ENCODE measurements around the gene CHST15. TPM values are rescaled to one million over a fixed set of nuclear protein-coding genes. Genes with fewer than 3 reads are reported as not detected.

CHST15 gene
- total and polyA plus RNA-seq, 2 of the 13 experiments (the other 11 are each of a cell fraction or from before 2014, with no cell fraction given) = 1.4 to 94.7 TPM

DNA sequence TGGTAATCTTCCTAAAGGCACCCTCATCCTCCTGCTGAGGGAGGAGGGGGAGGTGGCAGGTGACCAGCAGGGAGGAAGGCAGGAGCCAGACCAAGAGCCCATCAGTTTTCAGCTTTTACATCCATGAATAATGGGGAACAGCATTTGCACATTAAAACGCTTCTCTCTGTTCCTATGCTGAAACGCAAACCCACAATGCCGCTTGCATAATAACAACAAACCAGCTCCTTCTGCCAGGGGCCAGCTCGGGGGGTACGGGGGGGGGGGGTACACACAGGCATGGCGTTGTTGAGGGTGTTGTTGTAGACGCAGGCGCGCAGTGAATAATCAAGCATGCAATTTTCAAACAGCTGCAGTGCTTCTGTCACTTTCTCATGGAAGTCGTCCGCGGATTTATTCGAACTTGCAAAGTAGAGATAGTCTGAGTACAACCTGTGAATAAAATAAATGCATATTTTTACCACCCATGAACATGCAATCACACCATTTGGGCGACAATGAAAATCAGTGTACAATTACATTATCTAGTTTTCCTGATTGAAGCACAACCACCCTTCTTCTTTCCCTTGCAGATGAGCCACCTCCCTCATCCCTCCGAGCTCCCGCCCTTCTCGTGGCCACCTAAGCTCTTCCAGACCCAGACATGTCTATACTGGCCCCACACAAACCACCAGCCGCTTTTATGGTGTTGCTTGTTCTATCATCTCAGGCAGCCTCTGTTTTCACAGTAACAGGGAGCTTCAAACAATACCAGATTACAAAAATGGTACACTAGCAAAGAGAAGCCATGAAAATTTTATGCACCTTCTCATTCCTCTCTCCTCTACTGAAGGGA, 72.2 kb downstream of the CHST15 start:
- POLR2A ChIA-PET = no interaction called here
- ATAC-seq (no peak), DNase-seq (ENCODE audit: low spot score) (no peak), FAIRE-seq (no peak)
- no TSS peak for BruUV-seq (replicated peaks)
- H4K20me1 ChIP-seq (ENCODE audit: insufficient read depth, low read length) = peaks cover 10% of the 10 kb centered on the region; the same call in 1 of the 2 replicates
- intact Hi-C loops (cut with micrococcal nuclease; ENCODE audit: unreplicated experiment) = loop anchor here (10.0 kb wide), 1 partner anchor 134 kb away; no protein-coding TSS in a partner anchor
- no peak overlapping the region for H2AFZ ChIP-seq (ENCODE audit: low read length)
- CTCF ChIA-PET (ENCODE audit: low intra/inter-chr PET ratio, low total read pairs) = no interaction called here
- H3K27me3 ChIP-seq (ENCODE audit: control insufficient read depth in 1 of 2, insufficient read depth in 2 of 2, low read length in 2 of 2) = no peaks in the 10 kb centered on the region
- no peaks in the 10 kb centered on the region for H3K9me3 ChIP-seq (ENCODE audit: low read length)
- H3K9ac ChIP-seq (ENCODE audit: insufficient read depth, low read depth, low read length) = no peak overlapping the region
- no peak overlapping the region for H3K4me3 ChIP-seq (replicated peaks in 1 of 3; ENCODE audit: insufficient read depth in 1 of 3, low read depth in 2 of 3, low read length in 3 of 3)
- WGBS (ENCODE audit: low lambda C conversion rate) = 97% methylated on average over 17 of the region's 18 CpGs
- no peaks in the 10 kb centered on the region for H3K79me2 ChIP-seq (ENCODE audit: insufficient read depth, low read length)
- no peak overlapping the region for H3K4me2 ChIP-seq (ENCODE audit: low read depth, low read length)
- H3K4me1 ChIP-seq (ENCODE audit: insufficient read depth, low read length) = no peaks in the 10 kb centered on the region
- peaks cover 39 to 65% of the 10 kb centered on the region in 2 experiments for H3K36me3 ChIP-seq (replicated peaks in 1 of 2; ENCODE audit: control insufficient read depth in 1 of 2, insufficient read depth in 2 of 2, low read length in 2 of 2)
- in situ Hi-C loops (cut with HindIII; ENCODE audit: extremely low pct_ligation_motif_present, low pct_unique_long_range_greater_than_20kb) = no loop called here
- no peak overlapping the region for H3K27ac ChIP-seq (ENCODE audit: extremely low read length, insufficient read depth, low read length)
- TF ChIP-seq NFAT5 (CRISPR knock-in tag; IDR thresholded peaks at IDR 0.05) = no peak
- no peak for TF ChIP-seq ZFP91 (CRISPR knock-in tag; IDR thresholded peaks at IDR 0.05; ENCODE audit: borderline replicate concordance)
- TF ChIP-seq, protein P1, sequence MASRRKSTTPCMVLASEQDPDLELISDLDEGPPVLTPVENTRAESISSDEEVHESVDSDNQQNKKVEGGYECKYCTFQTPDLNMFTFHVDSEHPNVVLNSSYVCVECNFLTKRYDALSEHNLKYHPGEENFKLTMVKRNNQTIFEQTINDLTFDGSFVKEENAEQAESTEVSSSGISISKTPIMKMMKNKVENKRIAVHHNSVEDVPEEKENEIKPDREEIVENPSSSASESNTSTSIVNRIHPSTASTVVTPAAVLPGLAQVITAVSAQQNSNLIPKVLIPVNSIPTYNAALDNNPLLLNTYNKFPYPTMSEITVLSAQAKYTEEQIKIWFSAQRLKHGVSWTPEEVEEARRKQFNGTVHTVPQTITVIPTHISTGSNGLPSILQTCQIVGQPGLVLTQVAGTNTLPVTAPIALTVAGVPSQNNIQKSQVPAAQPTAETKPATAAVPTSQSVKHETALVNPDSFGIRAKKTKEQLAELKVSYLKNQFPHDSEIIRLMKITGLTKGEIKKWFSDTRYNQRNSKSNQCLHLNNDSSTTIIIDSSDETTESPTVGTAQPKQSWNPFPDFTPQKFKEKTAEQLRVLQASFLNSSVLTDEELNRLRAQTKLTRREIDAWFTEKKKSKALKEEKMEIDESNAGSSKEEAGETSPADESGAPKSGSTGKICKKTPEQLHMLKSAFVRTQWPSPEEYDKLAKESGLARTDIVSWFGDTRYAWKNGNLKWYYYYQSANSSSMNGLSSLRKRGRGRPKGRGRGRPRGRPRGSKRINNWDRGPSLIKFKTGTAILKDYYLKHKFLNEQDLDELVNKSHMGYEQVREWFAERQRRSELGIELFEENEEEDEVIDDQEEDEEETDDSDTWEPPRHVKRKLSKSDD (CRISPR knock-in tag; IDR thresholded peaks at IDR 0.05; ENCODE audit: low read depth) = no peak
- no peak for TF ChIP-seq SNAI1 (CRISPR knock-in tag; IDR thresholded peaks at IDR 0.05; ENCODE audit: borderline replicate concordance)
- TF ChIP-seq THAP9 (CRISPR knock-in tag; IDR thresholded peaks at IDR 0.05; ENCODE audit: borderline replicate concordance) = no peak
- no peak for TF ChIP-seq MED1 (CRISPR knock-in tag; IDR thresholded peaks at IDR 0.05)
- TF ChIP-seq, protein P2, sequence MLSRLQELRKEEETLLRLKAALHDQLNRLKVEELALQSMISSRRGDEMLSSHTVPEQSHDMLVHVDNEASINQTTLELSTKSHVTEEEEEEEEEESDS (CRISPR knock-in tag; IDR thresholded peaks at IDR 0.05; ENCODE audit: borderline replicate concordance) = no peak
- TF ChIP-seq NR2F2 (IDR thresholded peaks at IDR 0.05; ENCODE audit: borderline replicate concordance, low read depth) = no peak
- TF ChIP-seq PPARG (CRISPR knock-in tag; conservative IDR thresholded peaks at IDR 0.05) = no peak

Data from HepG2 (cell line).